ENCODE data around the gene HECW1. TPM values are rescaled to one million over a fixed set of nuclear protein-coding genes. Genes with fewer than 3 reads are reported as not detected.
A peak's percentile ranks its signal among the peaks of the same experiment; 100 is the strongest.

Gene HECW1
- total and polyA plus RNA-seq, 12 donors: 0.07 to 0.23 TPM; not detected in 10

DNA sequence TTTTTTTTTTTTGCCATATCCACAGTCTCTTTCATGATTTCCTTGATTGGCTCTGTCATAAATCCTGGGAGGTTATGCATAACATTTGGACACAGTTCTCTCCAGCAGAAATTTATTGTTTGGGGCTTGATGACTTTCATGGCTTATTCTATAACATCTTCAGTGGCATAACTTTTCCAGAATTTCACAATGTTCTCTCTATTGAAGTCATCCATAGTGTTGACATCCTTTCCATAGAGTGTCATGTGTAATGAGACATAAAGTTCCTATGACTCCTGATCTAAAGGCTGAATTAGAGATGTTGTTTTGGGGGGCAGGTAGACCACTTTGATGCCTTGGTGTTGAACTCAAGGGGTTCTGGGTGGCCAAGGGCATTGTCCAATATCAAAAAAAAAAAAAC is 433.8 kb downstream of the HECW1 start:
- no peak for ATAC-seq
- no peak for DNase-seq
- intact Hi-C loops (cut with DNase I): no loop called here
- peaks cover 0 to 8% (median 0%) of the 10 kb centered on the region in 7 donors for H3K27me3 ChIP-seq
- H3K36me3 ChIP-seq: no peaks in the 10 kb centered on the region
- H3K9me3 ChIP-seq: peaks cover 0 to 5% (median 0%) of the 10 kb centered on the region in 11 donors
- H3K4me3 ChIP-seq: no peak overlapping the region
- no peak overlapping the region for H3K27ac ChIP-seq
- H3K4me1 ChIP-seq: no peaks in the 10 kb centered on the region
- no peak for TF ChIP-seq CTCF (IDR thresholded peaks at IDR 0.05)

GRCh38 chr7:43550427-43550826 is 438.0 kb downstream of the HECW1 start:
- intact Hi-C loops (cut with DNase I): loop anchor here in 1 of 10 donors (10.0 kb wide), 1 partner anchor 56 kb away; no protein-coding TSS in a partner anchor
- ATAC-seq (no peak), DNase-seq (no peak)
- 93 to 96% methylated on average over 13 to 16 of the region's 16 CpGs for WGBS, 2 donors
- H3K4me3 ChIP-seq: no peak overlapping the region
- no peaks in the 10 kb centered on the region for H3K27me3 ChIP-seq
- H3K9me3 ChIP-seq: peaks cover 0 to 5% (median 0%) of the 10 kb centered on the region in 11 donors
- no peak for TF ChIP-seq CTCF (IDR thresholded peaks at IDR 0.05)
- H3K4me1 ChIP-seq: peaks cover 0 to 11% (median 3%) of the 10 kb centered on the region in 9 donors
- H3K36me3 ChIP-seq: no peaks in the 10 kb centered on the region
- no peak overlapping the region for H3K27ac ChIP-seq

GRCh38 chr7:43552122-43552521 is 439.7 kb downstream of the HECW1 start:
- TF ChIP-seq CTCF (IDR thresholded peaks at IDR 0.05): no peak
- ATAC-seq (no peak), DNase-seq (no peak)
- Histone ChIP-seq H3K4me1 (peaks cover 0 to 11% (median 3%) of the 10 kb centered on the region in 9 donors), H3K27ac (no peak overlapping the region), H3K27me3 (peaks cover 0 to 3% (median 0%) of the 10 kb centered on the region in 7 donors), H3K9me3 (no peaks in the 10 kb centered on the region), H3K4me3 (no peak overlapping the region), H3K36me3 (no peaks in the 10 kb centered on the region)
- 91 to 92% methylated on average over 8 of the region's 8 CpGs for WGBS, 2 donors
- intact Hi-C loops (cut with DNase I): loop anchor here in 1 of 10 donors (10.0 kb wide), 1 partner anchor 57 kb away; no protein-coding TSS in a partner anchor

- peak overlapping the region in 1 of 10 donors; percentile 50 for H3K27ac ChIP-seq
- TF ChIP-seq CTCF (IDR thresholded peaks at IDR 0.05): no peak
Observed at GRCh38 chr7:43553999-43554398, 441.6 kb downstream of the HECW1 start.

More at GRCh38 chr7:43553999-43554398, 441.6 kb downstream of the HECW1 start:
- ATAC-seq: peak; percentile 54 to 96 (median 90)
- Histone ChIP-seq H3K36me3 (no peaks in the 10 kb centered on the region), H3K9me3 (no peaks in the 10 kb centered on the region), H3K4me3 (no peak overlapping the region), H3K4me1 (peaks cover 0 to 11% (median 3%) of the 10 kb centered on the region in 9 donors), H3K27me3 (peaks cover 0 to 3% (median 0%) of the 10 kb centered on the region in 7 donors)
- intact Hi-C loops (cut with DNase I): loop anchor here in 1 of 10 donors (10.0 kb wide), 1 partner anchor 59 kb away; no protein-coding TSS in a partner anchor
- peak; percentile 20 to 30 for DNase-seq
- WGBS, 2 donors: 21 to 34% methylated on average over 3 of the region's 3 CpGs
